ENCODE data around the gene CNTNAP2. TPM values are rescaled to one million over a fixed set of nuclear protein-coding genes. Genes with fewer than 3 reads are reported as not detected.
"Not testable (repeated sequence)": the region's sequence is repeated elsewhere in the genome, so short reads cannot be mapped to it uniquely, and the experiment has no call there.

Gene CNTNAP2
- total RNA-seq, 1 donor from 2014 or later = 2.2 TPM

GRCh38 chr7:147586110-147586509, 1469.5 kb downstream of the CNTNAP2 start:
- TF ChIP-seq POLR2A (IDR thresholded peaks at IDR 0.05) (no peak), CTCF (IDR thresholded peaks at IDR 0.05) (no peak), POLR2AphosphoS5 (IDR thresholded peaks at IDR 0.05; ENCODE audit: insufficient read depth in 1 of 2, low read depth in 1 of 2) (no peak)
- intact Hi-C loops (cut with DNase I) = no loop called here

GRCh38 chr7:147586526-147586925, 1469.9 kb downstream of the CNTNAP2 start:
- Histone ChIP-seq H3K4me3 (no peak overlapping the region), H3K36me3 (no peaks in the 10 kb centered on the region), H3K27me3 (no peaks in the 10 kb centered on the region), H3K27ac (no peak overlapping the region), H3K9me3 (no peaks in the 10 kb centered on the region), H3K4me1 (no peaks in the 10 kb centered on the region)
- intact Hi-C loops (cut with DNase I) = no loop called here
- no peak for DNase-seq (ENCODE audit: extremely low spot score in 2 of 2)
- TF ChIP-seq CTCF (IDR thresholded peaks at IDR 0.05) (no peak), POLR2A (IDR thresholded peaks at IDR 0.05) (no peak), POLR2AphosphoS5 (IDR thresholded peaks at IDR 0.05; ENCODE audit: insufficient read depth in 1 of 2, low read depth in 1 of 2) (no peak)

More at GRCh38 chr7:147586110-147586509, 1469.5 kb downstream of the CNTNAP2 start:
- Histone ChIP-seq H3K27me3 (no peaks in the 10 kb centered on the region), H3K27ac (no peak overlapping the region), H3K4me1 (no peaks in the 10 kb centered on the region), H3K4me3 (no peak overlapping the region), H3K36me3 (no peaks in the 10 kb centered on the region), H3K9me3 (no peaks in the 10 kb centered on the region)
- no peak for DNase-seq (ENCODE audit: extremely low spot score in 2 of 2)

DNA sequence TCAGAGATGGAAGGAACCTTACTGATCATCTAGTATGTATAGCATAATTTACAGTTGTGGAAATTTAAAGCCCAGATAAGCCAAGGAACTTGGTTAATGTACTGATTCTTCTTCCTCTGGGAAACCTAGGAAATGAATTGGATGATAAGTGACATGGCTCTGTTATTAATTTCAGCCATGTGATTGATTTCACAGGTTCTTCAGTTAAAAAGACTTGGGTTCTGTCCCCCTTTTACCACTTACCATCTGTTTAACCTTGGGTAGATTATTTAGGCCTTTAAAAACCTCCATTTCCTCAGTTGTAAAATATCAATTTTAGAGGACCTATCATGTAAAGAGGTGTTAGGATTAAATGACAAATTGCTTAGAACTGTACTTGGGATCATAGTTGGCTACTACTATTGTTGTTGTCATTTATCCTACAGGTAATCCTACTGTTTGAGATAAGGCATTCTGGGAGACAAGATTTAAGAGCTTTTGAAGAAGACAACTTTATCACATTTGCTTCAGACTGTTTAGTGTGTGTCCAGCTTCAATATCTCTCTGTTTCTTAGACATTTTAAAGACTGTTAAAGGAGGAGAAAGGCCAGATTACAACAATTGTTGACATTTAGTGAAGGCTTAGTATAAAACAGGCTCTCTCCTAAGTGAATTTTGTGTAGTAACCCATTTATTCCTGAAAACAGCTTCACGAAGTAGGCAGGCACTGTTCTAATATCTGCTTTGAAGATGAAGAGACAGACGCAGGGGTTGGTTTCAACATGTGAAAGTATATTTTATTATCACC, 1476.9 kb downstream of the CNTNAP2 start:
- Histone ChIP-seq H3K4me3 (no peak overlapping the region), H3K27ac (no peak overlapping the region), H3K36me3 (no peaks in the 10 kb centered on the region), H3K27me3 (no peaks in the 10 kb centered on the region), H3K4me1 (no peaks in the 10 kb centered on the region), H3K9me3 (no peaks in the 10 kb centered on the region)
- TF ChIP-seq CTCF (IDR thresholded peaks at IDR 0.05) (no peak), POLR2A (IDR thresholded peaks at IDR 0.05) (no peak), POLR2AphosphoS5 (IDR thresholded peaks at IDR 0.05; ENCODE audit: insufficient read depth in 1 of 2, low read depth in 1 of 2) (no peak)
- intact Hi-C loops (cut with DNase I) = no loop called here
- DNase-seq (ENCODE audit: extremely low spot score in 2 of 2) = no peak

DNA sequence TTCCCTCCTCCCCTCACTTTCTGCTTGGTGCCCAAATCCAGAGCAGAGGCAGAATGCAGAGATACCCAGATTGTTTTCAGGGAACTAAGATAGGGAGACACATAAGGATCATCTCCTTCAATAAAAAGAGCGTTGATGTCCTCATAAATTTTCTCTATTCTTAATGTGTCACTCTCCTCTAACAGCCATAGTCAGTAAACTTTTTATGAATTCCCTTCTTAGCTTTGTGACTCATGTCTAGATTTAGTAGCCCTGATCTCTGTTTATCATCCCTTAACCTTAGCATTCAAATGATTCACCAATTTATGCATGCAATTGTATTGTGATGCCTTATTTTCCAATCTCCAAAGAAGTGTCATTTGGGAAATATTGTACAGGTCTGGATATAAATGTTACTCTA, 1478.4 kb downstream of the CNTNAP2 start:
- Histone ChIP-seq H3K4me1 (no peaks in the 10 kb centered on the region), H3K27ac (no peak overlapping the region), H3K4me3 (no peak overlapping the region), H3K27me3 (no peaks in the 10 kb centered on the region), H3K36me3 (no peaks in the 10 kb centered on the region), H3K9me3 (no peaks in the 10 kb centered on the region)
- TF ChIP-seq POLR2A (IDR thresholded peaks at IDR 0.05) (no peak), POLR2AphosphoS5 (IDR thresholded peaks at IDR 0.05; ENCODE audit: insufficient read depth in 1 of 2, low read depth in 1 of 2) (no peak), CTCF (IDR thresholded peaks at IDR 0.05) (no peak)
- intact Hi-C loops (cut with DNase I) = no loop called here
- DNase-seq (ENCODE audit: extremely low spot score in 2 of 2) = no peak

GRCh38 chr7:147598687-147599086, 1482.1 kb downstream of the CNTNAP2 start:
- H3K9me3 ChIP-seq; H3K36me3 ChIP-seq; H3K27ac ChIP-seq; H3K4me3 ChIP-seq; intact Hi-C loops (cut with DNase I); H3K4me1 ChIP-seq; H3K27me3 ChIP-seq; DNase-seq (ENCODE audit: extremely low spot score in 2 of 2): not testable (repeated sequence)
